PC-3 (cell line): ENCODE data around the gene SH3BP1. TPM values are rescaled to one million over a fixed set of nuclear protein-coding genes. Genes with fewer than 3 reads are reported as not detected.
A peak's percentile ranks its signal among the peaks of the same experiment; 100 is the strongest.

Source experiments
- ATAC-seq: fragments of 200-7000 bp; cut with Tn5 transposase; 2 replicates; pipeline ENCODE4 v1.9.1; 2020; ENCODE audit warnings: mild to moderate bottlenecking, moderate library complexity
- BruUV-seq: library from RNA; stranded (reverse); fragments of 400-500 nt; replicated peaks from 2 replicates; lab custom pipeline; 2021; lab: Mats Ljungman, UMichigan
- CTCF ChIA-PET: fragments of 300-600 bp; sonication (Branson Sonifier 250); formaldehyde crosslinking; loops from one replicate; lab custom pipeline; 2022; ENCODE audit warnings: antibody characterized with exemption; lab: Charles Lee
- POLR2A ChIA-PET: fragments of 300-600 bp; sonication (Branson Sonifier 250); formaldehyde crosslinking; loops from one replicate; lab custom pipeline; 2022; ENCODE audit warnings: antibody characterized with exemption; ENCODE audit not compliant: unreplicated experiment; lab: Charles Lee
- DNase-seq: peaks from one replicate; pipeline ENCODE4 v3.0.0-alpha.2; 2015
- H2AFZ ChIP-seq: fragments of 300-600 bp; sonication (generic); 2 replicates; pipeline ENCODE4 v1.6.0; 2016; ENCODE audit warnings: antibody characterized with exemption, low read length
- H3F3A ChIP-seq: fragments of 300-600 bp; sonication (generic); one replicate; pipeline ENCODE4 v1.6.0; 2017; ENCODE audit warnings: antibody characterized with exemption, low read length, control low read depth, mild to moderate bottlenecking; ENCODE audit not compliant: unreplicated experiment
- H3K27ac ChIP-seq: fragments of 300-600 bp; sonication (generic); 2 replicates; pipeline ENCODE4 v1.5.1; 2016; ENCODE audit warnings: mild to moderate bottlenecking, low read length
- H3K27me3 ChIP-seq: fragments of 300-600 bp; sonication (generic); 2 replicates; pipeline ENCODE4 v1.6.1; 2016; ENCODE audit warnings: low read length, mixed read lengths
- H3K36me3 ChIP-seq: fragments of 300-600 bp; sonication (generic); 2 replicates; pipeline ENCODE4 v1.6.1; 2016; ENCODE audit warnings: low read depth, mixed run types, low read length, mixed read lengths
- H3K4me1 ChIP-seq: fragments of 300-600 bp; sonication (generic); 2 replicates; pipeline ENCODE4 v1.5.1; 2016; ENCODE audit warnings: low read length; ENCODE audit not compliant: insufficient read depth
- H3K4me2 ChIP-seq: fragments of 300-600 bp; sonication (generic); 2 replicates; pipeline ENCODE4 v1.6.0; 2016; ENCODE audit warnings: low read length
- H3K4me3 ChIP-seq: fragments of 300-600 bp; sonication (generic); 2 replicates; pipeline ENCODE4 v1.5.1; 2016; ENCODE audit warnings: mild to moderate bottlenecking, low read length, mixed read lengths
- H3K79me2 ChIP-seq: fragments of 300-600 bp; sonication (generic); 2 replicates; pipeline ENCODE4 v1.6.1; 2017; ENCODE audit warnings: low read length, mixed read lengths
- H3K9ac ChIP-seq: fragments of 300-600 bp; sonication (generic); 2 replicates; pipeline ENCODE4 v1.6.0; 2016; ENCODE audit warnings: mild to moderate bottlenecking, low read length
- H3K9me2 ChIP-seq: fragments of 300-600 bp; sonication (generic); replicated peaks from 2 replicates; pipeline ENCODE4 v1.6.1; 2016; ENCODE audit warnings: mixed run types, low read length, mixed read lengths
- H3K9me3 ChIP-seq: fragments of 300-600 bp; sonication (generic); 2 replicates; pipeline ENCODE4 v1.6.1; 2016; ENCODE audit warnings: low read length, mixed read lengths
- H4K20me1 ChIP-seq: fragments of 300-600 bp; sonication (generic); 2 replicates; pipeline ENCODE4 v1.6.1; 2016; ENCODE audit warnings: low read length, mixed read lengths
- CTCF ChIP-seq: fragments of 300-600 bp; sonication (generic); conservative IDR thresholded peaks from 2 replicates; pipeline ENCODE4 v1.5.1; 2017; ENCODE audit warnings: antibody characterized with exemption, low read depth, mild to moderate bottlenecking, low read length
- EZH2 ChIP-seq: fragments of 300-600 bp; sonication (generic); IDR thresholded peaks from one replicate; pipeline ENCODE4 v1.6.1; 2017; ENCODE audit warnings: antibody characterized with exemption, mild to moderate bottlenecking, low read length; ENCODE audit not compliant: unreplicated experiment
- EZH2phosphoT487 ChIP-seq: fragments of 300-600 bp; sonication (generic); IDR thresholded peaks from 2 replicates; pipeline ENCODE4 v1.6.1; 2018; ENCODE audit warnings: mild to moderate bottlenecking, antibody characterized with exemption, low read length, borderline replicate concordance
- intact Hi-C: fragments of 100-400 bp; cut with micrococcal nuclease; formaldehyde crosslinking; loops from 2 replicates; pipeline ENCODE4 v1.9.0; 2023
- total RNA-seq: library from RNA; depleted of rRNA; stranded (reverse); fragments of >200 nt; gene quantifications from 2 replicates; pipeline ENCODE4 v1.2.3, GENCODE V29; 2014

Gene SH3BP1
- total RNA-seq, 1 experiment from 2014 or later, result 18.0 TPM

- intact Hi-C loops, result no loop called here
- no peak overlapping the region for H3K4me2 ChIP-seq
Observed at GRCh38 chr22:37632174-37633088, 7.0 kb upstream of the SH3BP1 start.

GRCh38 chr22:37633089-37633624, 6.3 kb upstream of the SH3BP1 start:
- H2AFZ ChIP-seq, result no peak overlapping the region
- H4K20me1 ChIP-seq, result no peaks in the 10 kb centered on the region
- no peak for ATAC-seq
- no peaks in the 10 kb centered on the region for H3K79me2 ChIP-seq
- ChIA-PET POLR2A (no interaction called here), CTCF (no interaction called here)
- no peaks in the 10 kb centered on the region for H3K9me3 ChIP-seq
- no peaks in the 10 kb centered on the region for H3F3A ChIP-seq
- no peak for TF ChIP-seq EZH2
- TSS peak; percentile 21 for BruUV-seq
- no peaks in the 10 kb centered on the region for H3K4me1 ChIP-seq
- H3K36me3 ChIP-seq, result no peaks in the 10 kb centered on the region
- no peaks in the 10 kb centered on the region for H3K9me2 ChIP-seq
- intact Hi-C loops, result no loop called here
- no peak for DNase-seq
- H3K9ac ChIP-seq, result no peak overlapping the region
- no peak overlapping the region for H3K4me3 ChIP-seq
- H3K27me3 ChIP-seq, result no peaks in the 10 kb centered on the region
- no peak overlapping the region for H3K27ac ChIP-seq
- H3K4me2 ChIP-seq, result no peak overlapping the region

More at GRCh38 chr22:37632174-37633088, 7.0 kb upstream of the SH3BP1 start:
- TF ChIP-seq EZH2phosphoT487, result no peak
- no peak for TF ChIP-seq EZH2
- TF ChIP-seq CTCF, result no peak
- no peaks in the 10 kb centered on the region for H3K36me3 ChIP-seq
- no peak for DNase-seq
- no peaks in the 10 kb centered on the region for H3K9me2 ChIP-seq
- no peak overlapping the region for H3K27ac ChIP-seq
- H3K9ac ChIP-seq, result no peak overlapping the region
- no peaks in the 10 kb centered on the region for H4K20me1 ChIP-seq
- no peak overlapping the region for H3K4me3 ChIP-seq
- H2AFZ ChIP-seq, result no peak overlapping the region
- H3K27me3 ChIP-seq, result no peaks in the 10 kb centered on the region
- H3K4me1 ChIP-seq, result no peaks in the 10 kb centered on the region
- H3K79me2 ChIP-seq, result no peaks in the 10 kb centered on the region
- CTCF ChIA-PET, result no interaction called here
- no TSS peak for BruUV-seq
- H3K9me3 ChIP-seq, result no peaks in the 10 kb centered on the region
- POLR2A ChIA-PET, result no interaction called here
- ATAC-seq, result no peak
- H3F3A ChIP-seq, result no peaks in the 10 kb centered on the region

GRCh38 chr22:37633625-37634416, 5.6 kb upstream of the SH3BP1 start:
- no peak overlapping the region for H2AFZ ChIP-seq
- intact Hi-C loops, result no loop called here
- no peaks in the 10 kb centered on the region for H3K9me2 ChIP-seq
- no peaks in the 10 kb centered on the region for H3F3A ChIP-seq
- no peak overlapping the region for H3K27ac ChIP-seq
- ChIA-PET CTCF (no interaction called here), POLR2A (no interaction called here)
- H3K4me3 ChIP-seq, result no peak overlapping the region
- no peaks in the 10 kb centered on the region for H4K20me1 ChIP-seq
- ATAC-seq (peak; percentile 26; the same call in 1 of the 2 replicates), DNase-seq (no peak)
- no peaks in the 10 kb centered on the region for H3K36me3 ChIP-seq
- no peak overlapping the region for H3K9ac ChIP-seq
- no peak overlapping the region for H3K4me2 ChIP-seq
- H3K79me2 ChIP-seq, result no peaks in the 10 kb centered on the region
- peaks cover under 1% of the 10 kb centered on the region; the same call in 1 of the 2 replicates for H3K4me1 ChIP-seq
- TF ChIP-seq EZH2 (no peak), EZH2phosphoT487 (no peak)
- no TSS peak for BruUV-seq
- no peaks in the 10 kb centered on the region for H3K9me3 ChIP-seq
- H3K27me3 ChIP-seq, result no peaks in the 10 kb centered on the region
